Sigmoid colon (tissue), 7 donors: ENCODE results near the gene HOXB1. TPM values are rescaled to one million over a fixed set of nuclear protein-coding genes. Genes with fewer than 3 reads are reported as not detected.

ENCODE experiments used
- DNase-seq: peaks from one replicate; pipeline ENCODE4 v3.0.0-alpha.2; 2019
- H3K27ac ChIP-seq, 4 donors: fragments of 200-600 bp; sonication (generic); one replicate each; pipeline ENCODE4 v1.5.1; 2016 to 2019; ENCODE audit warnings: mild to moderate bottlenecking in 1 of 4
- H3K27me3 ChIP-seq, 3 donors: fragments of 200-600 bp; sonication (generic); one replicate each; pipeline ENCODE4 v1.5.1; 2019; ENCODE audit warnings: mild to moderate bottlenecking in 1 of 3
- H3K36me3 ChIP-seq, 4 donors: fragments of 200-600 bp; sonication (generic); one replicate each; pipeline ENCODE4 v1.5.1; 2016 to 2019
- H3K4me1 ChIP-seq, 4 donors: fragments of 200-600 bp; sonication (generic); one replicate each; pipeline ENCODE4 v1.5.1; 2017 to 2019
- H3K4me3 ChIP-seq, 4 donors: fragments of 200-600 bp; sonication (generic); one replicate each; pipeline ENCODE4 v1.5.1; 2017 to 2019; ENCODE audit warnings: mild to moderate bottlenecking in 2 of 4, moderate library complexity in 1 of 4
- H3K9me3 ChIP-seq, 4 donors: fragments of 200-600 bp in 3 of 4; sonication (generic) in 3 of 4; one replicate each; pipeline versions ENCODE4 v1.5.1 to v1.6.1; 2013 to 2019
- CTCF ChIP-seq, 4 experiments: fragments of 450-650 bp in 3 of 4; fragments of 200-600 bp in 1 of 4; IDR thresholded peaks; one replicate each; pipeline ENCODE4 v1.5.1; 2016 to 2019; ENCODE audit warnings: antibody characterized with exemption in 4 of 4, mild to moderate bottlenecking in 3 of 4, moderate library complexity in 2 of 4
- EP300 ChIP-seq, 4 donors: sonication (generic); formaldehyde crosslinking; IDR thresholded peaks; one replicate each; pipeline ENCODE4 v1.6.1; 2017; ENCODE audit warnings: antibody characterized with exemption in 4 of 4
- POLR2A ChIP-seq, 2 donors: fragments of 450-650 bp; IDR thresholded peaks; one replicate each; pipeline ENCODE4 v1.6.1; 2016; ENCODE audit warnings: antibody characterized with exemption in 2 of 2, mild to moderate bottlenecking in 2 of 2, moderate library complexity in 2 of 2
- POLR2AphosphoS5 ChIP-seq, 4 donors: sonication (generic); formaldehyde crosslinking; IDR thresholded peaks; one replicate each; pipeline ENCODE4 v1.6.1; 2017; ENCODE audit warnings: antibody characterized with exemption in 4 of 4
- WGBS, 2 donors: extraction: QIAGEN DNeasy Blood & Tissue Kit; methylation state at CpG; one replicate each; pipeline ENCODE4 v1.1.7; 2013; 5-methylcytosine and 5-hydroxymethylcytosine counted together
- intact Hi-C: fragments of 100-400 bp; cut with DNase I; formaldehyde crosslinking; loops from one replicate; pipeline ENCODE4 v1.15.1; 2023
- polyA plus RNA-seq, 3 donors: library from polyadenylated mRNA; stranded (reverse); fragments of 200-250 nt; gene quantifications; one replicate each; pipeline ENCODE4 v1.2.3, GENCODE V29; 2013
- total RNA-seq, 4 donors: library from RNA; depleted of rRNA; stranded (reverse); fragments of >200 nt; gene quantifications; one replicate each; pipeline ENCODE4 v1.1.0, GENCODE V29; 2016
- donor health status: healthy with polysubstance abuse.
- donor health status: Bipolar disorder and iron deficiency.
- donor health status: healthy.

HOXB1 gene
- total and polyA plus RNA-seq, 7 donors, result 0.27 to 0.92 (median 0.60) TPM; not detected in 4

- WGBS, 2 donors, result 62 to 91% methylated on average over 2 of the region's 2 CpGs
Measured at GRCh38 chr17:48504953-48505352, 25.9 kb downstream of the HOXB1 start.

GRCh38 chr17:48503747-48504146 lies 27.1 kb downstream of the HOXB1 start:
- Histone ChIP-seq H3K36me3 (no peaks in the 10 kb centered on the region), H3K27ac (peak overlapping the region; percentile 0 to 76 (median 67)), H3K9me3 (no peaks in the 10 kb centered on the region), H3K4me1 (peaks cover 0 to 59% (median 38%) of the 10 kb centered on the region in 4 donors), H3K4me3 (no peak overlapping the region), H3K27me3 (no peaks in the 10 kb centered on the region)
- no peak for DNase-seq
- TF ChIP-seq POLR2A (IDR thresholded peaks at IDR 0.05) (no peak), POLR2AphosphoS5 (IDR thresholded peaks at IDR 0.05) (peak in 3 of 4 donors; percentile 31 to 63 (median 51))
- intact Hi-C loops, result no loop called here
- WGBS, 2 donors, result 87 to 92% methylated on average over 5 of the region's 5 CpGs

More at GRCh38 chr17:48504953-48505352, 25.9 kb downstream of the HOXB1 start:
- intact Hi-C loops, result no loop called here
- TF ChIP-seq CTCF (IDR thresholded peaks at IDR 0.05), result no peak
- no peak for TF ChIP-seq POLR2A (IDR thresholded peaks at IDR 0.05)
- no peak for TF ChIP-seq POLR2AphosphoS5 (IDR thresholded peaks at IDR 0.05)
- TF ChIP-seq EP300 (IDR thresholded peaks at IDR 0.05), result no peak
- no peak overlapping the region for H3K4me3 ChIP-seq
- H3K27ac ChIP-seq, result peak overlapping the region in 3 of 4 donors; percentile 59 to 76 (median 75)
- H3K27me3 ChIP-seq, result no peaks in the 10 kb centered on the region
- H3K9me3 ChIP-seq, result no peaks in the 10 kb centered on the region
- peaks cover 0 to 57% (median 38%) of the 10 kb centered on the region in 4 donors for H3K4me1 ChIP-seq
- no peaks in the 10 kb centered on the region for H3K36me3 ChIP-seq
- no peak for DNase-seq

- Histone ChIP-seq H3K27ac (peak overlapping the region in 3 of 4 donors; percentile 59 to 76 (median 75)), H3K27me3 (no peaks in the 10 kb centered on the region), H3K4me1 (peaks cover 0 to 67% (median 38%) of the 10 kb centered on the region in 4 donors), H3K4me3 (no peak overlapping the region), H3K9me3 (no peaks in the 10 kb centered on the region), H3K36me3 (no peaks in the 10 kb centered on the region)
- TF ChIP-seq POLR2A (IDR thresholded peaks at IDR 0.05) (no peak), CTCF (IDR thresholded peaks at IDR 0.05) (no peak), POLR2AphosphoS5 (IDR thresholded peaks at IDR 0.05) (no peak)
- WGBS, 2 donors, result 79 to 90% methylated on average over 4 of the region's 4 CpGs
- intact Hi-C loops, result no loop called here
- DNase-seq, result no peak
Measured at GRCh38 chr17:48502901-48503300, 27.9 kb downstream of the HOXB1 start.

- intact Hi-C loops, result no loop called here
- Histone ChIP-seq H3K4me1 (peaks cover 0 to 68% (median 38%) of the 10 kb centered on the region in 4 donors), H3K9me3 (no peaks in the 10 kb centered on the region), H3K36me3 (no peaks in the 10 kb centered on the region), H3K27ac (peak overlapping the region in 2 of 4 donors; percentile 75 to 76), H3K4me3 (no peak overlapping the region), H3K27me3 (no peaks in the 10 kb centered on the region)
- TF ChIP-seq CTCF (IDR thresholded peaks at IDR 0.05), result no peak
- no peak for TF ChIP-seq POLR2AphosphoS5 (IDR thresholded peaks at IDR 0.05)
- TF ChIP-seq POLR2A (IDR thresholded peaks at IDR 0.05), result no peak
- no peak for TF ChIP-seq EP300 (IDR thresholded peaks at IDR 0.05)
- no peak for DNase-seq
- WGBS, 2 donors, result 79 to 81% methylated on average over 2 of the region's 2 CpGs
Measured at GRCh38 chr17:48502312-48502711, 28.5 kb downstream of the HOXB1 start.

GRCh38 chr17:48500435-48501426 lies 30.1 kb downstream of the HOXB1 start:
- peak; percentile 93 for DNase-seq
- 68 to 72% methylated on average over 12 of the region's 12 CpGs for WGBS, 2 donors
- intact Hi-C loops, result no loop called here
- no peaks in the 10 kb centered on the region for H3K27me3 ChIP-seq
- no peaks in the 10 kb centered on the region for H3K9me3 ChIP-seq
- peak in 1 of 4 donors; percentile 7 for TF ChIP-seq EP300 (IDR thresholded peaks at IDR 0.05)
- TF ChIP-seq CTCF (IDR thresholded peaks at IDR 0.05), result peak in 1 of 4 experiments; percentile 22
- TF ChIP-seq POLR2A (IDR thresholded peaks at IDR 0.05), result no peak
- TF ChIP-seq POLR2AphosphoS5 (IDR thresholded peaks at IDR 0.05), result peak; percentile 46 to 70 (median 60)
- H3K27ac ChIP-seq, result peak overlapping the region in 3 of 4 donors; percentile 68 to 76 (median 75)
- peaks cover 0 to 60% (median 30%) of the 10 kb centered on the region in 4 donors for H3K4me1 ChIP-seq
- no peak overlapping the region for H3K4me3 ChIP-seq
- no peaks in the 10 kb centered on the region for H3K36me3 ChIP-seq
